Measurements from ENCODE around the gene SYT1.

Gene SYT1

GRCh38 chr12:79454338-79454843, 589.8 kb downstream of the SYT1 start:
- no peak for DNase-seq

- no peak for DNase-seq
Observed at GRCh38 chr12:79455286-79455685, 590.7 kb downstream of the SYT1 start.

GRCh38 chr12:79482323-79482722, 617.7 kb downstream of the SYT1 start:
- no peak for DNase-seq

- DNase-seq: no peak
Observed at GRCh38 chr12:79482921-79483320, 618.3 kb downstream of the SYT1 start.

- DNase-seq: no peak
Observed at GRCh38 chr12:79486154-79486553, 621.6 kb downstream of the SYT1 start.

GRCh38 chr12:79487386-79488110, 623.0 kb downstream of the SYT1 start:
- no peak for DNase-seq

Data from stimulated activated CD4-positive, alpha-beta T cell treated with anti-CD3 and anti-CD28 coated beads, Interleukin-12 subunit alpha, Interleukin-12 subunit beta, amount 100 ng/mL, for 4 hours (primary cell).